Right atrium auricular region (tissue), 2 donors: ENCODE results near the gene TMCO1. TPM values are rescaled to one million over a fixed set of nuclear protein-coding genes. Genes with fewer than 3 reads are reported as not detected.
"Not testable (repeated sequence)": the region's sequence is repeated elsewhere in the genome, so short reads cannot be mapped to it uniquely, and the experiment has no call there.

ENCODE experiments used
- DNase-seq: peaks from one replicate; pipeline ENCODE4 v3.0.0-alpha.2; 2019; ENCODE audit warnings: low spot score
- H3K27ac ChIP-seq, 2 donors: fragments of 200-600 bp; sonication (generic); 1 replicate in 1 of 2; 2 replicates in 1 of 2; pipeline ENCODE4 v1.5.1; 2016 to 2019
- H3K27me3 ChIP-seq, 2 donors: fragments of 200-600 bp; sonication (generic); one replicate each; pipeline versions ENCODE4 v1.5.1 to v1.6.0; 2017 to 2019
- H3K36me3 ChIP-seq: fragments of 200-600 bp; sonication (generic); one replicate; pipeline ENCODE4 v1.5.1; 2016
- H3K4me1 ChIP-seq, 2 donors: fragments of 200-600 bp; sonication (generic); one replicate each; pipeline versions ENCODE4 v1.5.1 to v1.6.0; 2017 to 2019
- H3K4me3 ChIP-seq, 2 donors: fragments of 200-600 bp; sonication (generic); 1 replicate in 1 of 2; 2 replicates in 1 of 2; pipeline ENCODE4 v1.5.1; 2017 to 2019; ENCODE audit warnings: mild to moderate bottlenecking in 1 of 2, moderate library complexity in 1 of 2
- H3K9me3 ChIP-seq, 2 donors: fragments of 200-600 bp; sonication (generic); one replicate each; pipeline ENCODE4 v1.5.1; 2019
- total RNA-seq, 2 donors: library from RNA; depleted of rRNA; stranded (reverse); fragments of >200 nt; gene quantifications; one replicate each; pipeline ENCODE4 v1.1.0, GENCODE V29; 2016
- TF ChIP-seq, protein P1 (sequence below), 2 donors: fragments of 200-600 bp; sonication (generic); IDR thresholded peaks; one replicate each; pipeline ENCODE4 v1.5.1; 2019; ENCODE audit warnings: antibody characterized with exemption in 2 of 2

TMCO1 gene
- total RNA-seq, 2 donors from 2014 or later: 48.0 to 54.3 TPM

DNA sequence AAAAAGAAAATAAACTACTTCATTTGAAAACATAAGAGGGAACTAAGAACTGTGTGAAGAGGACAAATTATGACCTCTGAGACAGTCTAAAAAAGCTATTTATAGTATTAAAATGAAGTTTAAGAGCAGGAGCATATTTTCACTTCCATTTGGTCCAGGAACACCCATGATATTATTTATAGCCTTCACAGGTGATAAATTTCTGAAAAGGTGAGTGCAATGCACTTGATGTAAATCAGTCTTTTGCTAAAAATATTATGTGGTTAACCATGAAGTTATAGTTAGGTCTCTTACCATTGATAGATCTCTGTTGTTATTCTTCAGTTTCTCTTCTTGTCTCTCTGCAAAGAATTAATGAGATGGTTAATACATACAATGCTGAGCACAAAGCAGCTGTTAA is 14.7 kb downstream of the TMCO1 start:
- H3K9me3 ChIP-seq: no peaks in the 10 kb centered on the region

DNA sequence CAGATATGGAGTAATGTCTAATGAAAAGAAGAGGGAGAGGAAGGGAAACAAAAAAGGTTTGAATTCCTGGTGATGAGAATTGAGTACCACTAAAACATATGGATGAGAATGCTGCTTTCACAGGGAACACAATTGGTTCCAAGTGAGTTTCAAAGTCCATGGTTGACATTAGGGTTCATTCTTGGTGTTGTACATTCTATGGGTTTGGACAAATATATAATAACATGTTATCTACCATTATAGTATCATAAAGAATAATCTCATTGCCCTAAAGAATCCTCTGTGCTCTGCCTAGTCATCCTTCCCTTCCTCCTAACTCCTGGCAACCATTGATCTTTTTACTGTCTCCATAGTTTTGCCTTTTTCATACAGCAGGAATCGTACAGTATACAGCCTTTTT is 20.1 kb downstream of the TMCO1 start:
- H3K27me3 ChIP-seq: no peaks in the 10 kb centered on the region
- DNase-seq: no peak
- H3K27ac ChIP-seq: no peak overlapping the region
- no peaks in the 10 kb centered on the region for H3K9me3 ChIP-seq
- peaks cover 26% of the 10 kb centered on the region for H3K36me3 ChIP-seq
- H3K4me1 ChIP-seq: no peaks in the 10 kb centered on the region
- TF ChIP-seq, protein P1, sequence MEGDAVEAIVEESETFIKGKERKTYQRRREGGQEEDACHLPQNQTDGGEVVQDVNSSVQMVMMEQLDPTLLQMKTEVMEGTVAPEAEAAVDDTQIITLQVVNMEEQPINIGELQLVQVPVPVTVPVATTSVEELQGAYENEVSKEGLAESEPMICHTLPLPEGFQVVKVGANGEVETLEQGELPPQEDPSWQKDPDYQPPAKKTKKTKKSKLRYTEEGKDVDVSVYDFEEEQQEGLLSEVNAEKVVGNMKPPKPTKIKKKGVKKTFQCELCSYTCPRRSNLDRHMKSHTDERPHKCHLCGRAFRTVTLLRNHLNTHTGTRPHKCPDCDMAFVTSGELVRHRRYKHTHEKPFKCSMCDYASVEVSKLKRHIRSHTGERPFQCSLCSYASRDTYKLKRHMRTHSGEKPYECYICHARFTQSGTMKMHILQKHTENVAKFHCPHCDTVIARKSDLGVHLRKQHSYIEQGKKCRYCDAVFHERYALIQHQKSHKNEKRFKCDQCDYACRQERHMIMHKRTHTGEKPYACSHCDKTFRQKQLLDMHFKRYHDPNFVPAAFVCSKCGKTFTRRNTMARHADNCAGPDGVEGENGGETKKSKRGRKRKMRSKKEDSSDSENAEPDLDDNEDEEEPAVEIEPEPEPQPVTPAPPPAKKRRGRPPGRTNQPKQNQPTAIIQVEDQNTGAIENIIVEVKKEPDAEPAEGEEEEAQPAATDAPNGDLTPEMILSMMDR (IDR thresholded peaks at IDR 0.05): no peak
- no peak overlapping the region for H3K4me3 ChIP-seq

More for the DNA sequence above, 14.7 kb downstream of the TMCO1 start:
- no peaks in the 10 kb centered on the region for H3K4me1 ChIP-seq
- no peak overlapping the region for H3K27ac ChIP-seq
- peaks cover 35% of the 10 kb centered on the region for H3K36me3 ChIP-seq
- no peak overlapping the region for H3K4me3 ChIP-seq
- H3K27me3 ChIP-seq: no peaks in the 10 kb centered on the region
- TF ChIP-seq, protein P1 (IDR thresholded peaks at IDR 0.05): no peak
- DNase-seq: no peak

DNA sequence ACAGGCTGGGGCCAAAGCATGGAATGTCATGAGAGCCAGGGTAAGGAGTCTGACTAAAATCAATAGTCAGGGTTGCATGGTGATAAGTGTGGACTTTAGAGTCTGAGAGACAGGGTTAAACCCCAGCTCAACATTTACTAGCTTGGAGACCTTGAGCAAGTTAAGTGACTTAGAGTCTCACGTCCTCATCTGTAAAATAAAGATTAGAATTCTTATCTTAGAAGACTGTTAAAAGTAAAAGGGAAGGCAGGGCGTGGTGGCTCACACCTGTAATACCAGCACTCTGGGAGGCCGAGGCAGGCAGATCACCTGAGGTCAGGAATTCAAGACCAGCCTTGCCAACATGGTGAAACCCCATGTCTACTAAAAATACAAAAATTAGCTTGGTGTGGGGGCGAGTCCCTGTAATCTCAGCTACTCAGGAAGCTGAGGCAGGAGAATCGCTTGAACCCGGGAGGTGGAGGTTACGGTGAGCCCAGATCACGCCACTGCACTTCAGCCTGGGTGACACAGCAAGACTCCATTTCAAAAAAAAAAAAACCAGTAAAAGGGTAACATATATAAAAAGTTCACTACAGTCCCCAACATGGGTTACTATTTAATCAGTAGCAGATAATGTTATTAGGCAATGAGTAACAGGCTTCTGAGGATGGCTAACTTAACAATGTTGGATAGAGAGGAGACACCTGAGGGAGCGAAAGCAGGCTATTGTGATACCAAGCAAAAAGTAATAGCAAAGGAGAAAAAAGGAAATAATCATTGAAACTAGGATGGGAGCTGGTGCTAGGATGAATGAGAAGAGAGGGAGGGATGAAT is 20.8 kb downstream of the TMCO1 start:
- Histone ChIP-seq H3K9me3 (no peaks in the 10 kb centered on the region), H3K4me3 (no peak overlapping the region), H3K27me3 (no peaks in the 10 kb centered on the region), H3K27ac (no peak overlapping the region), H3K36me3 (peaks cover 25% of the 10 kb centered on the region), H3K4me1 (no peaks in the 10 kb centered on the region)
- DNase-seq: no peak
- TF ChIP-seq, protein P1 (IDR thresholded peaks at IDR 0.05): no peak

DNA sequence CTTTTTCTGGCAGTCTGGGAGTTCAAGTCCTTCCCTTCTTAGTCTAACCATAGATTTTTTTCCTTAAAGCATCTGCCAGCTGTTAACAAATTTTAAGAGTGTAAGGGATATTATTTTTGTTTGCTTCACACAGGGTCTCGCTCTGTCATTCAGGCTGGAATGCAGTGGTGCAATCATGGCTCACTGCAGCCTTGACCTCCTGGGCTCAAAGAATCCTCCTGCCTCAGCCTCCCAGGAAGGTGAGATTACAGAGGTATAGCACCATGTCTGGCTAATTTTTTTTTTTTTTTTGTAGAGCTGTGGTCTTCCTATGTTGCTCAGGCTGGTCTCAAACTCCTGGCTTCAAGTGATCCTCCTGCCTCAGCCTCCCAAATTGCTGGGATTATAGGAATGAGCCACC is 23.8 kb downstream of the TMCO1 start:
- not testable (repeated sequence) for H3K27me3 ChIP-seq, H3K9me3 ChIP-seq, H3K27ac ChIP-seq, H3K4me1 ChIP-seq, DNase-seq, H3K4me3 ChIP-seq
- H3K36me3 ChIP-seq: peaks cover 32% of the 10 kb centered on the region

DNA sequence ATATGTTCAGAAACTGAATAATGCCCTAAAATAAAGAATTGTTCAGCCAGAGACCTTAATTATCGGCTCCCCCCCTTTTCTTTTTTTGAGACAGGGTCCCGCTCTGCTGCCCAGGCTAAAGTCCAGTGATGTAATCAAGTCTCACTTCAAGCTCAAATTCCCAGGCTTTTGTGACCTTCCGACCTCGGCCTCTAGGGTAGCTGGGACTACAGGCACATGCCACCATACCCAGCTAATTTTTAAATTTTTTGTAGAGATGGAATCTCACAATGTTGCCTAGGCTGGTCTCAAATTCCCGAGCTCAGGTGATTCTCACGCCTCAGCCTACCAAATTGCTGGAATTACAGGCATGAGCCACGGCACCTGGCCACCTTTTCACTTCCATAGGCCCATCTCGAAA is 26.5 kb downstream of the TMCO1 start:
- no peak for DNase-seq
- H3K27me3 ChIP-seq: no peaks in the 10 kb centered on the region
- H3K9me3 ChIP-seq: no peaks in the 10 kb centered on the region
- peaks cover 30% of the 10 kb centered on the region for H3K36me3 ChIP-seq
- TF ChIP-seq, protein P1 (IDR thresholded peaks at IDR 0.05): no peak
- H3K4me1 ChIP-seq: peaks cover 0 to 11% of the 10 kb centered on the region in 2 donors
- no peak overlapping the region for H3K4me3 ChIP-seq
- H3K27ac ChIP-seq: no peak overlapping the region

DNA sequence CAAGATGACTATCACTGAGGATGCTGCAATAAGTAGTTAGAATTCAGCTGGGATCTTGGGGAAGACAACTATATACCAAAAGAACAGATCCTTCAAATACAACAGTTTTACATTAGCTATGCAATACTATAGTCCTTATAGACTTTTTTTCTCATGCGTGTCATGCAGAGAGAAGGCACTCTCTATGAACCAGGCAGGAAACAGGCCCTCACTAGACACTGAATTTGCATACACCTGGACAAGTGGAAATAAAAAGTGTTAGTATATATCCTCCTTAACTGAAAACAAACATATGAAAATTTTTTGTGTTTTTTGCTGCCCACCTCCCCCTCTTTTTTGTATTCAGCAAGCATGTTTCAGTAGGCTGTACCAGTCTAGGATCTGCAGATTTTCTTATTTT is 29.9 kb downstream of the TMCO1 start:
- Histone ChIP-seq H3K27me3 (no peaks in the 10 kb centered on the region), H3K4me3 (no peak overlapping the region), H3K36me3 (peaks cover 30% of the 10 kb centered on the region), H3K9me3 (no peaks in the 10 kb centered on the region), H3K4me1 (peaks cover 0 to 11% of the 10 kb centered on the region in 2 donors), H3K27ac (no peak overlapping the region)
- TF ChIP-seq, protein P1 (IDR thresholded peaks at IDR 0.05): no peak
- DNase-seq: no peak
